Stimulated activated CD4-positive, alpha-beta T cell treated with anti-CD3 and anti-CD28 coated beads, Interleukin-1b, Interleukin-23, amount 100 ng/mL, for 4 hours (primary cell): Measurements from ENCODE around the gene LRRC59.

Source experiments
- DNase-seq, 2 donors: peaks; one replicate each; pipeline ENCODE4 v3.0.0-alpha.2; 2020; ENCODE audit warnings: low read depth in 2 of 2

LRRC59 gene

DNA sequence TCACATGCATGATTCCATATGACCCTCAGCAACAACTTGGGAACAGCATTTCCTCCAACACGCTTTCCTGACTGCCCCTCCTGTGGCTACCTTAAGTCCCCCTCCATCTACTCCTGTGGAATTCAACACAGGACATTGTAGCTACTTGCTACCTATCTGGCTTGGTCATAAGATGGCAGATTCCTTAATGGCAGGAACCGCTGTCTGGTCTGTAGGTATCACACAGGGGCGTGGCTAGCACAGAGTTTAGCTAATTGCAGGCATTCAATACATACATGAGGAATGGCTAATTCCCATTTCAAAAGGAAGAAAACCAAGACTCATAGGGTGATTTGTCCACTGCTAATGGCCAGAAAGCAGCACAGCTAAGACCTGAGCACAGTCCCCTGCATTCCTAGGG, 8.6 kb downstream of the LRRC59 start:
- no peak for DNase-seq

GRCh38 chr17:50386510-50386909, 10.8 kb downstream of the LRRC59 start:
- no peak for DNase-seq

DNA sequence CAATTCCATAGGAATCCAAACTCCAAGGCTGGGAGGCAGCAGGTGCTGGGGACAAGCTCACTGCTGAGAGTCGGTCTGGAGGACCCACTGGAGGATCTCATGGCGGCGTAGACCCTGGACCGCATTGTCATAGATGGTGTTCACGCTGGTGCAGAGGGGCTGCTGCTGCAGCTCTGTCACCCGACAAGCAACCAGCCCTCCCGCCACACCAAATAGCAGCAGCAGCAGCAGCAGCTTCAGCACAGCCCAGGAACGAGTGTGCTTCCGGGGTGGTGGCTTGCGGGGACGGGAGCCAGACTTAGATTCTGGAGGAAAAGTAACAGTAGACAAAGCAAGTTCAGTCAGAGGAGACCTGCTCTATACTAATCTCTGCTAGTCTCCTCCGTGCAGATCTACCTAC, 14.4 kb downstream of the LRRC59 start:
- DNase-seq = no peak

DNA sequence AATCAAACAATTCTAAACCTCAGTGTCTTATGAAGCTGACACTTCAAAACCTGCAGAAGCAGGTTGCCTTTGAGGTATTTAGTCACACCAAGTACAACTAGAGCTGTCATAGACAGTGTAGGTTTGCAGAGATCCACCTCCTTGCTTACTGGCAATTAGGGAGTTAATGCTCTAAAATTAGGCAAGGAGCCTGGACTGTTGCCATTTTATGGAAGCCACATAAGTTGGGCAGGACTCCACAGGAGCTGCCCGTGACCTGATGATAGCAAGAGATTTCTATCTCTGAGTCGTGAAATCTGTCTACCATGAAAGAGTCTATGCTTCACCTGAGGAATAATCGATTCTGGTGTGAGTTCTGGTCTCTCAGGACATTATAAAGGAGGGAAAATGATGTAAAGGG, 15.4 kb downstream of the LRRC59 start:
- no peak for DNase-seq

- no peak for DNase-seq
Observed at GRCh38 chr17:50381260-50381815, 16.0 kb downstream of the LRRC59 start.

- no peak for DNase-seq
Observed at GRCh38 chr17:50380369-50381259, 16.7 kb downstream of the LRRC59 start.

- DNase-seq = no peak
Observed at GRCh38 chr17:50379351-50380132, 17.8 kb downstream of the LRRC59 start.

- no peak for DNase-seq
Observed at GRCh38 chr17:50375858-50376538, 21.3 kb downstream of the LRRC59 start.

- DNase-seq = no peak
Observed at GRCh38 chr17:50373705-50374104, 23.6 kb downstream of the LRRC59 start.

- DNase-seq = peak; percentile 72 to 76
Observed at GRCh38 chr17:50372758-50373556, 24.4 kb downstream of the LRRC59 start, which contains the start of the genes EME1 and MRPL27. Gene EME1, plus strand, starts transcription at chr17:50373229. Its CDS starts 1,980 bp downstream, at chr17:50375209. Gene MRPL27, minus strand, starts transcription at chr17:50373184. Its CDS starts 14 bp downstream, at chr17:50373170.

GRCh38 chr17:50372222-50372757, 25.0 kb downstream of the LRRC59 start:
- no peak for DNase-seq

GRCh38 chr17:50371526-50371925, 25.8 kb downstream of the LRRC59 start:
- no peak for DNase-seq

GRCh38 chr17:50370052-50370451, 27.3 kb downstream of the LRRC59 start:
- no peak for DNase-seq

- no peak for DNase-seq
Observed at GRCh38 chr17:50367401-50367800, 29.9 kb downstream of the LRRC59 start.

DNA sequence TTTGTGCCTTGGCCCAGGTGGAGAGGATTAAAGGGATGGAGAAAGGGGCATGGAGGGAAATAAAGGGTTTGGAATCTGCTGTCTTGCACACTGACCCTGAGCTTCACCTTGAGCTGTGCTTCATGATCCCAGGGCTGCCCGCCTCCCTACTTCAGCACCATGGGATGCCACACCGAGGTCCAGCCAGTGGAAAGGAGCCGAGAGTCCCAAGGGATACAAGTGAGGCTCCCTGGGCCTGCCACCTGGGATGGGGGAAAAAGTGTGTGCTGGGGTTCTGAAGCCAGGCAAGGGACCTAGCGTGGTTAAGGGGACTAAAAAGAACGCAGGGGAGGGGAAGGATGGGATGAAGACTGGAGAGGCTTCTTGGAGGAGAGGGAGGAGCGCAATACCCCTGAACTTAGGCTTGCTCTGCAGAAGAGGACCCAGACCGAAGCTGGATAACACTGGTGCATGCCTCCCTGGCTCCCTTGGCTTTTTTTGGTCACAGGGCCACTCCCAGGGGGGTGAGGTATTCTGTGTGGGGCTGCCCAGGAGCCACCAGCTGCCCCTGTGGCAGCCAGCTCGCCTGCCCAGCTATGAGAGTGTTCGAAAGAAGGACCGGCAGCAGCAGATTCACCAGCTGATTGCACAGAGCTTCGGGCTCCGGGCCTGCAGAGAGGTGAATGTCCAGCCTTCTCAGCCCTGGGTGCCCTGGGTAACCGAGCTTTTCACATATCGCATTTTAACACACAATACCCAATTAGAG, 31.5 kb downstream of the LRRC59 start:
- no peak for DNase-seq

GRCh38 chr17:50365165-50365564, 32.2 kb downstream of the LRRC59 start:
- DNase-seq = no peak

- DNase-seq = no peak
Observed at GRCh38 chr17:50364715-50365114, 32.6 kb downstream of the LRRC59 start.

DNA sequence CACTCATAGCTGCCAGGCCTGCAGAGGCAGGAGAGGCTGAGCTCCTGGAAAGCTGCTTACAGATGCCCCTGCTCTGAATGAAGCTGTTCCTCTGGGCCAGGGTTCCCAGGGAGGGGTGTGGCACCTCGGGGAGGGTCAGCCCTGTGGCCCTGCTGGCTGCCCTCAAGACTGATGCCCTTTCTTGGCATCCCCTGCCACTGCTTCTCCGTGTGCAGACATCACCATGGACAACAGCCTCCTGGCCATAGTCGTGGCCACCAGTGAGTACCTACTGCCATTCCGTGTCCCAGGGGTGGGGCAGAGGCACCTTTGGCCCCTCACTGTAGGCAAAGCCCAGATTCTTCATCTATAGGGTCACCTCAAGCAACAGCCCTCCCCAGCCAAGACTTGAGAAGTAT, 33.3 kb downstream of the LRRC59 start:
- no peak for DNase-seq

- no peak for DNase-seq
Observed at GRCh38 chr17:50363217-50364060, 33.9 kb downstream of the LRRC59 start.
